GM12801 (cell line): ENCODE data around the gene FMNL2.

ENCODE experiments used
- TF ChIP-seq, protein P1 (sequence below): IDR thresholded peaks from one replicate; pipeline ENCODE4 v1.5.1; 2011; ENCODE audit warnings: control low read depth; ENCODE audit not compliant: insufficient read length; ENCODE audit errors: extremely low read depth

The FMNL2 gene

DNA sequence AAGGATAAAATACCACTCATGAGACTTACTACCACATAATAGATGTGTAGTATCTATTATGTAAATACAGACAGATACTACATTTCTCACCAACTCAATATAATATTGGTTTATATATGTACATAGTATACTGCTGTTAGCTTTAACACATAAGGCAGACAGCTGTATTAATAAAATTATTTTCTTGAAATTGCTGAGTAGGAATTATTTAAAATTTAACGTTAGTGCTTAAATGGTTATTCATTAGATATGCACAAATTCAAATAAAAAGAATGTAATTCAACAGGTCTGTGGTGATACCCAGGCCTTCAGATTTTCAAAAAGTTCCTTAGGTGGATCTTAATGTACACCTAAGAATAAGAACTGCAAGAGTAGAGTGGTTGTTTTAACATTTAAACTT lies 323.2 kb downstream of the FMNL2 start:
- TF ChIP-seq, protein P1, sequence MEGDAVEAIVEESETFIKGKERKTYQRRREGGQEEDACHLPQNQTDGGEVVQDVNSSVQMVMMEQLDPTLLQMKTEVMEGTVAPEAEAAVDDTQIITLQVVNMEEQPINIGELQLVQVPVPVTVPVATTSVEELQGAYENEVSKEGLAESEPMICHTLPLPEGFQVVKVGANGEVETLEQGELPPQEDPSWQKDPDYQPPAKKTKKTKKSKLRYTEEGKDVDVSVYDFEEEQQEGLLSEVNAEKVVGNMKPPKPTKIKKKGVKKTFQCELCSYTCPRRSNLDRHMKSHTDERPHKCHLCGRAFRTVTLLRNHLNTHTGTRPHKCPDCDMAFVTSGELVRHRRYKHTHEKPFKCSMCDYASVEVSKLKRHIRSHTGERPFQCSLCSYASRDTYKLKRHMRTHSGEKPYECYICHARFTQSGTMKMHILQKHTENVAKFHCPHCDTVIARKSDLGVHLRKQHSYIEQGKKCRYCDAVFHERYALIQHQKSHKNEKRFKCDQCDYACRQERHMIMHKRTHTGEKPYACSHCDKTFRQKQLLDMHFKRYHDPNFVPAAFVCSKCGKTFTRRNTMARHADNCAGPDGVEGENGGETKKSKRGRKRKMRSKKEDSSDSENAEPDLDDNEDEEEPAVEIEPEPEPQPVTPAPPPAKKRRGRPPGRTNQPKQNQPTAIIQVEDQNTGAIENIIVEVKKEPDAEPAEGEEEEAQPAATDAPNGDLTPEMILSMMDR = no peak

DNA sequence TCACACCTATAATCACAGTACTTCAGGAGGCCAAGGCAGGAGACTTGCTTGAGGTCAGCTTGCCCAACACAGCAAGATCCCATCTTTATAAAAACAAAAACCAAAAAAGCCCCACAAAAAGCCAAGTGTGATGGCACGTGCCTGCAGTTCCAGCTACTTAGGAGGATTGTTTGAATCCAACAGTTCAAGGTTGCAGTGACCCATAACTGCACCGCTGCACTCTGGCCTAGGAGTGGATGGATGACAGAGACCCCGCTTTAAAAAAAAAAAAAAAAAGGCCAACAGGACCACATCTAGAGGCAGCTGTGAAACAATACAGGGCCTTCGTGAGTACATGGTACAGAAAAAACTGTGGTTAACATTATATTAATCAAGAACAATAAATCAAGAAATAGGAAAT lies 326.1 kb downstream of the FMNL2 start:
- TF ChIP-seq, protein P1 = no peak

DNA sequence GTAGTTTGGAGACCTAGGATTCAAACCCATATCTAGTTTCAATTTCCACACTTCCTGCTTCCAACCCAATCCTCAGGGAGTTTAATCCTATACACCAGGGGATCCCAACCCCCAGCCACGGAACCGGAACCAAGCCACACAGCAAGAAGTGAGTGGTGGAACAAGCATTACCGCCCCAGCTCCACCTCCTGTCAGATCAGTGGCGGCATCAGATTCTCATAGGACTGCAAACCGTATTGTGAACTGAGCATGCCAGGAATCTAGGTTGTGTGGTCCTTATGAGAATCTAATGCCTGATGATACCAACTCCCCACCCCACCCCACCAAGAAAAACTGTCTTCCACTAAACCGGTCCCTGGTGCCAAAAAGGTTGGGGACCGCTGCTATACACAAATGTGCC lies 329.8 kb downstream of the FMNL2 start:
- TF ChIP-seq, protein P1 = no peak

DNA sequence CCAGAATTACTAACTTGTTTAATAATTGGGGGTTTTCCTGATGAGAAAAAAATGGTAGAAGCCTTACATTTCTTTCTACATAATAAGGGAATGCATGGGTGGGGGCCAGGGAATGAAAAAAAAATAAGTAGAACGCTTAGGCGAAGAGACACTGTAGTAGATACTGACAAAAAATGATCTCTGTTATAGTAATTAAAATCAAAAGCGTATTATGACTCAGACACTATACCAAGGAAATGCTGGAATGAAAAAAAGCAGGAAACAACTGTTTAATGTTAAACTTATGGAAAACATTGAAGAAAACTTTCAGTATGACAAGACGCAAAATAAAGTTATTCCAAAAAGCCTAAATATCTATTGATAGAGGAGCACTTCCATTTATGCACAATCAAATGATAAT lies 339.4 kb downstream of the FMNL2 start:
- TF ChIP-seq, protein P1 = no peak

DNA sequence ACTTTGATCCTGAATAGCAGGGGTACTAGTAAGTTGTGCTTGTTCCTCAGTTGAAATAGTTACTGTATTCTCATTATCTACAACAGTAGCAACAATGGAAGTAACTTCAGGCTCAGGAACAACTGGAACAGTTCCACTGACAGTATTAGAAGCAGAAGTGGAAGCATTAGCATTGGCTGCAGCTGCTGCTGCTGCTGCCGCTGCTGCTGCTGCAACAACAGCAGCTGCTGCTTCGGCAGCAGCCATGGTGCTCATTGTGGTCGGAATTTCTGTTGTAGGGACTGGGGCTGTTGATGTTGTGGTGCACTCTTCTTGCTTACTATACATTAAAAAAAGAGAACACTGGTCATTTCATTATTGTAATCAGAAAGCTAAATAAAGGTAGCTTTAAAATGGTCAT lies 341.5 kb downstream of the FMNL2 start:
- TF ChIP-seq, protein P1 = no peak

DNA sequence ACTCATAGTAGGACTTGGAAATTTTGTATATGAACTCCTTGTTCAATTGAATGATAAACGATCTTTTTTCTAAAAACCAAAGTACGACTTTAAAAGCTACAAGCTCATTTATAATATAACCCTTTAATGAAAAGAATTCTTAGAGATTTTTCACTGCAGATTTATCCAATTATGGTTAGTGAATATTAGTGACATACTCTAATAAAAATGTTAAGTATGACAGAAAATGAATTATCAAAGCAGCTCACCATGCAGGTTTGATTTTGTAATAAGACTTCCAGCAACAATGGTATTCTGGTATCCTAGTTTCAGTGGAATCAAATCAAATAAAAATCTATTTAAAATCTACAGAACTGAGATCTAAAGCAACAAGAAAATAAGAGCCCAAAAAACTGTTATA lies 343.8 kb downstream of the FMNL2 start:
- TF ChIP-seq, protein P1 = no peak

- TF ChIP-seq, protein P1 = no peak
Observed at GRCh38 chr2:152682663-152683062, 347.7 kb downstream of the FMNL2 start.

DNA sequence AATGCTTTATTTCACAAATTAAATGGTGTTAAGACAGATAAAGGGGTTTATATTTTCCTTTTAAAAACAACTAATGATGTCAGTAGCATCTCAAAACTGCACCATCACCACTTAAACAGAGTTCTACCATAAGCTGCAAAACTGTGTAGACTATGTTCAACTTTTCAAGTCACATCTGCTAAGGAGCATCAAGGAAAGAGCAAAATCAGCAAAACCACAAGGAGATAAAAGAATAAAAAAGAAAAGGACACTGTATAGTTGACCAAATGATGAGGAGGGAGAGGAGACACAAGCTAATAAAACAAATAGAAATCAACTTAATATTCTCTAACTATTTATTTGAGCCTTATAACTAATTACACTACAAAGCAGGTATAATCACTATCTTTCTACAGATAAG lies 348.4 kb downstream of the FMNL2 start:
- TF ChIP-seq, protein P1 = no peak
